ENCODE data around the gene PRDM10. TPM values are rescaled to one million over a fixed set of nuclear protein-coding genes. Genes with fewer than 3 reads are reported as not detected.
A peak's percentile ranks its signal among the peaks of the same experiment; 100 is the strongest.
"Not testable (repeated sequence)": the region's sequence is repeated elsewhere in the genome, so short reads cannot be mapped to it uniquely, and the experiment has no call there.

Gene PRDM10
- polyA plus RNA-seq, 6 donors from 2014 or later: 2.2 to 4.5 (median 3.4) TPM; not detected in 1

DNA sequence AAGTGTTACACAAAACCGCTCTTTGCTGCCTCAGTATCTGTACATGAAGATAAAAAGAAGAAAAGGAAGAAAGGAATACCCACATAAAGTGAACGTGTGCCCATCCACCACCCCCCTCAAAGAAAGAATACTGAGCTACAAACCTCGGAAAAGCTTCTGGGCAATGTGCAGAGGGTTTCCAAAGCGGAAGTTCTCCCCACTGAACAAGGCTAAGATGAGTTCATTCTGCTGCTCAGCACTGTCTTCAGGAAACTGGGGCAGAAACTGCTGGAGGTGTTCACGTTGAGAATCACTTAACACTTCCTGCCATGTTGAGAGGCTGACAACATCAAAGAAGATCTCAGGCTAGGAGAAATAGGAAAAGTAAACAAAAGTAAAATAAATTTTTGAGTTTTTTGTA is 114.2 kb downstream of the PRDM10 start:
- H3K4me1 Mint-ChIP-seq: peaks cover 5 to 11% (median 7%) of the 10 kb centered on the region in 3 donors
- H3K36me3 Mint-ChIP-seq: peaks cover 30 to 51% of the 10 kb centered on the region in 2 donors
- no peaks in the 10 kb centered on the region for H3K27me3 Mint-ChIP-seq
- ATAC-seq (ENCODE audit: low read depth in 2 of 2) (no peak), DNase-seq (no peak)
- no peak overlapping the region for H3K27ac Mint-ChIP-seq
- no peak overlapping the region for H3K4me3 Mint-ChIP-seq
- no peaks in the 10 kb centered on the region for H3K9me3 Mint-ChIP-seq

DNA sequence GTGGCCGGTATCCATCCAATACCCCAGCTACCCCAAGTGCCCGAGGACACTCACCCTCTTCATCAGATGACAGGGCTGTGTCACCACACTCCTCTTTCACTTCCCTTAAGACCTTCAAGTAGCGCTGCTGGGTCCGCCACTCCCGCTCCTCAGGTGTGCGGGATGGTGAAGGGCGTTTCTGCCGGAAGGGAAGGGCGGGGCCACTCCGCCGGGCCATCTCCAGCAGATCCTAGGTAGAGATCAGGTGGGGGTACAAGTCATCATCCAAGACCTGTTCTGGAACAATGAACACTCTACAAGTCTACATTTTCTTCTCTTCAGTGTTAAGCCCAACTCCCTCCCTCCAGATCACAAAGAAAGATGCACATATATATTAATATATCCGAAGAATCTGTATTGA is 117.3 kb downstream of the PRDM10 start:
- peaks cover 0 to 5% (median 3%) of the 10 kb centered on the region in 3 donors for H3K4me1 Mint-ChIP-seq
- H3K27me3 Mint-ChIP-seq: no peaks in the 10 kb centered on the region
- DNase-seq (no peak), ATAC-seq (ENCODE audit: low read depth in 2 of 2) (no peak)
- H3K4me3 Mint-ChIP-seq: no peak overlapping the region
- H3K36me3 Mint-ChIP-seq: peaks cover 47 to 73% of the 10 kb centered on the region in 2 donors
- no peak overlapping the region for H3K27ac Mint-ChIP-seq
- H3K9me3 Mint-ChIP-seq: no peaks in the 10 kb centered on the region

- Mint-ChIP-seq H3K36me3 (peaks cover 50 to 74% of the 10 kb centered on the region in 2 donors), H3K4me1 (peaks cover 0 to 6% (median 2%) of the 10 kb centered on the region in 3 donors), H3K9me3 (no peaks in the 10 kb centered on the region), H3K27me3 (no peaks in the 10 kb centered on the region), H3K27ac (no peak overlapping the region), H3K4me3 (no peak overlapping the region)
- ATAC-seq (ENCODE audit: low read depth in 2 of 2): no peak
- no peak for DNase-seq
Observed at GRCh38 chr11:129884581-129884980, 118.1 kb downstream of the PRDM10 start.

DNA sequence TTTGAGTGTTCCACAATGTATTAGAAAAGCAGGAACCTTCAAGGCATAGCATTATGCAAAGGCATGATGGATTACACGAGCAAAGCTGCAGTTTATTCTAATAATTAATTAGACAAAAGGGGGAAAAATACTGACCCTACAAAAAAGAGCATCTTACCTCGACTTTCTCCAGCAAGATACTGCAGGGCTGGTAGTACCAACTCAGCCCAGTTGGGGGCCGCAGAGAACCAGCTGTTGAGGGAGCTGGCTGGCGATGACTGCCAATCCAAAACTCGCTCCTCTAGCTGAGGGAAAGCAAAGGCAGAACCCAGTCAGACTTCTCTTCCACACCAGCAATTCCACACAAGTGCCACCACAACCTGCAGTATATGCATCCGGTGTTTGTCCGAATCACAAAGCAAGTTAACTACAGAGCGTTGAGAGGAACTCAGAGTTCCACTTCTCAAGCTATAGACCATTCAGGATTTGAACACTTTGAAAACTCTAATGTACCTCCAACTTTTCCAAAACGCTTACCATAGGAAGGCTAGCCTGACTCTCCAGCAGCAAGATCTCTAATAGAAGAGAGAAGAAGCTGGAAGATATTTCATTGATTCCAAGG is 121.0 kb downstream of the PRDM10 start:
- no peak overlapping the region for H3K27ac Mint-ChIP-seq
- ATAC-seq (ENCODE audit: low read depth in 2 of 2): no peak
- peaks cover 0 to 5% (median 0%) of the 10 kb centered on the region in 3 donors for H3K4me1 Mint-ChIP-seq
- no peak overlapping the region for H3K4me3 Mint-ChIP-seq
- H3K36me3 Mint-ChIP-seq: peaks cover 60 to 64% of the 10 kb centered on the region in 2 donors
- no peaks in the 10 kb centered on the region for H3K27me3 Mint-ChIP-seq
- DNase-seq: no peak
- no peaks in the 10 kb centered on the region for H3K9me3 Mint-ChIP-seq

DNA sequence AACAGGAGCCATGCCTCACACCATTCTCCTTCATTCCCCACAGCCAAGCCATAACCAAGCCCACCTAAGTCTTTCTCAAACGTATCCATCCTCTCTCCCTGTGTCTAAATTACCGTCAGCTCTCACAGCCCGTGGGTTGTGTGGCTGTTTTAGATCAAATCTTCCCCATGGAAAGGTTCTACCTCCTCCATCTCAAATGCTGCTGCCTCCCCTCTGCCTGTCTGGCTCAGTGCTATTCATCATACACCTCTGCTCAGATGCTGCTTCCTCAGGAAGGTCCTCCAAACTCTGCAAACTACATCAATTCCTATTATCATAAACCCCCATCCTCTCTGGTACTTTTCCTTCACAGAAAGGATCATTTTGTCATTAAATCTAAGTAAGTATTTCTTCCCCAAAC is 122.3 kb downstream of the PRDM10 start:
- no peak for ATAC-seq (ENCODE audit: low read depth in 2 of 2)
- H3K27me3 Mint-ChIP-seq: no peaks in the 10 kb centered on the region
- H3K9me3 Mint-ChIP-seq: no peaks in the 10 kb centered on the region
- peak overlapping the region in 1 of 6 donors; percentile 73 for H3K27ac Mint-ChIP-seq
- DNase-seq: no peak
- peaks cover 0 to 3% (median 0%) of the 10 kb centered on the region in 3 donors for H3K4me1 Mint-ChIP-seq
- H3K4me3 Mint-ChIP-seq: no peak overlapping the region
- peaks cover 58 to 65% of the 10 kb centered on the region in 2 donors for H3K36me3 Mint-ChIP-seq

DNA sequence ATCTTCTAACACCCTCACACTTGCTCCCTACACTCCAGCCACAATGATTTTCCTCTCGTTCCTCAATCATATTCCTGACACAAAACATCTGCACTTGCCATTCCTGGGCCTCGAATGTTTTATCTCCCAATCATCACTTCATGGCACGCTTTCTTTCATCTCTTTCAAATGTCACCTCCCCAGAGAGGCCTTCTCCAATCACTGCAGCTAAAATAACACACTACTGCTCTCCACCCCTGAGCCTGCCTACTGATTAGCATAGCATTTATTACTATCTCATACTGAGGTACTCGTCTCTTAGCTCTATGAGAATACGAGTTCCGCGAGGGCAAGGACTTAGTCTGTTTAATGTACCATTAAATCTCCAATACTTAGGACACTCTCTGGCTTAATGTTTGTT is 130.7 kb downstream of the PRDM10 start:
- peaks cover 40 to 45% of the 10 kb centered on the region in 2 donors for H3K36me3 Mint-ChIP-seq
- no peak for ATAC-seq (ENCODE audit: low read depth in 2 of 2)

GRCh38 chr11:129868626-129869025 is 134.0 kb downstream of the PRDM10 start:
- peaks cover 42 to 45% of the 10 kb centered on the region in 2 donors for H3K36me3 Mint-ChIP-seq
- not testable (repeated sequence) for H3K27me3 Mint-ChIP-seq; ATAC-seq (ENCODE audit: low read depth in 2 of 2); H3K4me1 Mint-ChIP-seq; H3K9me3 Mint-ChIP-seq; H3K27ac Mint-ChIP-seq; DNase-seq; H3K4me3 Mint-ChIP-seq

More for the DNA sequence above, 130.7 kb downstream of the PRDM10 start:
- H3K9me3 Mint-ChIP-seq: no peaks in the 10 kb centered on the region
- H3K4me3 Mint-ChIP-seq: no peak overlapping the region
- H3K4me1 Mint-ChIP-seq: no peaks in the 10 kb centered on the region
- no peak for DNase-seq
- H3K27ac Mint-ChIP-seq: peak overlapping the region in 1 of 6 donors; percentile 2
- H3K27me3 Mint-ChIP-seq: no peaks in the 10 kb centered on the region

DNA sequence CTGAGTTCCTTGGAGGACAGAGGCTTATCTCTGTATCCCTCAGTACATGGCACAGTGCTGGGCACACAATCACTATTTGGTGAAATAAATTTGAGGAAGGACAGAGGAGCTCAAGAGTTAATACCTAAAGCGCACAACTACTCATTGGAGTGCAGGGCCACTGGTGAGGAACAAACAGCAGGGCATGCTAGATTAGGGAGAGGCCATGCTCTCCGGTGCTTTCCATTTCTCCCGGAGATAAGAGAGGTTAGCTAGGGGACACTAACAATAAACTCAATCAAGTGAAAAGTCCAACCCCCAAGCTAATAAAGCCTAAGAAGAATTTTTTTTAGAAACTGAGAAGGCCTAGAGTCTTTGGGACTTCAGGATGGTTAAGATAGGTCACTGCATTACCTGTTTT is 136.3 kb downstream of the PRDM10 start:
- no peak overlapping the region for H3K27ac Mint-ChIP-seq
- ATAC-seq (ENCODE audit: low read depth in 2 of 2): no peak
- H3K9me3 Mint-ChIP-seq: no peaks in the 10 kb centered on the region
- H3K4me3 Mint-ChIP-seq: no peak overlapping the region
- H3K4me1 Mint-ChIP-seq: no peaks in the 10 kb centered on the region
- no peaks in the 10 kb centered on the region for H3K27me3 Mint-ChIP-seq
- DNase-seq: no peak
- peaks cover 37% of the 10 kb centered on the region in 2 donors for H3K36me3 Mint-ChIP-seq

GRCh38 chr11:129865701-129866100 is 136.9 kb downstream of the PRDM10 start:
- H3K36me3 Mint-ChIP-seq: peaks cover 31 to 35% of the 10 kb centered on the region in 2 donors
- ATAC-seq (ENCODE audit: low read depth in 2 of 2): no peak
- H3K27me3 Mint-ChIP-seq: no peaks in the 10 kb centered on the region
- no peak overlapping the region for H3K27ac Mint-ChIP-seq
- no peak for DNase-seq
- no peak overlapping the region for H3K4me3 Mint-ChIP-seq
- H3K4me1 Mint-ChIP-seq: no peaks in the 10 kb centered on the region
- H3K9me3 Mint-ChIP-seq: no peaks in the 10 kb centered on the region

DNA sequence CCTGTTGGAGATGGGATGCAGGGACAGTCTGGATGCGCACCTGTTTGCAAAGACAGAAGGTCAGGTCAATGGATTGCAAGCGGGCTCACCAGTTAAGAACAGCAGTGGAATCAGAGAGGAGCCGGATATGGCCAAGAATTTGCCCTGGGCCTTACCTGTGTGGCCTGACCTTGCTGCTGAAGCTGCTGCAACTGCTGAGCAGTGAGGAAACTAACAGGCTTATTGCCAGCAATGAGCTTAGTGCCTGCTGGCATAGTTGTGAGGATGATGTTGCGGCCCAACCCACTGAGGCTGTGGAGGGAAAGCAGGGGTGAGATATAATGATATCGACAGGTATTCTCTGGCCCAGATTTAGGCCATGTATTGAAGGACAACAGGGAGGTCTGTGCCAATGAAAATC is 137.8 kb downstream of the PRDM10 start:
- H3K36me3 Mint-ChIP-seq: peaks cover 30 to 31% of the 10 kb centered on the region in 2 donors

GRCh38 chr11:129861702-129862522 is 140.7 kb downstream of the PRDM10 start:
- Mint-ChIP-seq H3K9me3 (no peaks in the 10 kb centered on the region), H3K27me3 (no peaks in the 10 kb centered on the region), H3K27ac (peak overlapping the region in 1 of 6 donors; percentile 81), H3K4me3 (peak overlapping the region in 1 of 8 donors; percentile 6), H3K36me3 (peaks cover 22 to 35% of the 10 kb centered on the region in 2 donors), H3K4me1 (no peaks in the 10 kb centered on the region)
- ATAC-seq (ENCODE audit: low read depth in 2 of 2): no peak
- DNase-seq: no peak

More for the DNA sequence above, 137.8 kb downstream of the PRDM10 start:
- Mint-ChIP-seq H3K9me3 (no peaks in the 10 kb centered on the region), H3K27ac (no peak overlapping the region), H3K4me1 (no peaks in the 10 kb centered on the region), H3K27me3 (no peaks in the 10 kb centered on the region), H3K4me3 (no peak overlapping the region)
- no peak for DNase-seq
- ATAC-seq (ENCODE audit: low read depth in 2 of 2): no peak

GRCh38 chr11:129856036-129856435 is 146.6 kb downstream of the PRDM10 start:
- no peak overlapping the region for H3K27ac Mint-ChIP-seq
- H3K36me3 Mint-ChIP-seq: peaks cover 0 to 8% of the 10 kb centered on the region in 2 donors
- H3K4me3 Mint-ChIP-seq: no peak overlapping the region
- H3K9me3 Mint-ChIP-seq: no peaks in the 10 kb centered on the region
- H3K4me1 Mint-ChIP-seq: no peaks in the 10 kb centered on the region
- H3K27me3 Mint-ChIP-seq: no peaks in the 10 kb centered on the region
- DNase-seq (no peak), ATAC-seq (ENCODE audit: low read depth in 2 of 2) (no peak)

- DNase-seq (no peak), ATAC-seq (ENCODE audit: low read depth in 2 of 2) (no peak)
- Mint-ChIP-seq H3K36me3 (peaks cover 0 to 7% of the 10 kb centered on the region in 2 donors), H3K27me3 (no peaks in the 10 kb centered on the region), H3K27ac (no peak overlapping the region), H3K9me3 (no peaks in the 10 kb centered on the region), H3K4me3 (peak overlapping the region in 1 of 8 donors; percentile 29), H3K4me1 (no peaks in the 10 kb centered on the region)
Observed at GRCh38 chr11:129855086-129855485, 147.5 kb downstream of the PRDM10 start.

GRCh38 chr11:129854232-129854805 is 148.3 kb downstream of the PRDM10 start:
- Mint-ChIP-seq H3K27ac (peak overlapping the region in 1 of 6 donors; percentile 25), H3K4me1 (no peaks in the 10 kb centered on the region), H3K36me3 (no peaks in the 10 kb centered on the region), H3K27me3 (no peaks in the 10 kb centered on the region), H3K9me3 (no peaks in the 10 kb centered on the region), H3K4me3 (peak overlapping the region in 1 of 8 donors; percentile 38)
- ATAC-seq (ENCODE audit: low read depth in 2 of 2) (no peak), DNase-seq (no peak)

Measured in naive B cell (primary cell).